GM21786 (cell line): ENCODE measurements around the gene OTP.

Experiments
- ATAC-seq: cut with Tn5 transposase; IDR thresholded peaks from one replicate; pipeline ENCODE4 v1.9.1; 2021; ENCODE audit not compliant: unreplicated experiment

OTP gene

GRCh38 chr5:77640589-77641396, 2.3 kb upstream of the OTP start:
- ATAC-seq: no peak

GRCh38 chr5:77638763-77639671, 504 bp upstream of the OTP start:
- ATAC-seq: no peak

- no peak for ATAC-seq
Observed at GRCh38 chr5:77637170-77637997, 1.1 kb downstream of the OTP start.

GRCh38 chr5:77636641-77637169, 1.8 kb downstream of the OTP start:
- no peak for ATAC-seq

DNA sequence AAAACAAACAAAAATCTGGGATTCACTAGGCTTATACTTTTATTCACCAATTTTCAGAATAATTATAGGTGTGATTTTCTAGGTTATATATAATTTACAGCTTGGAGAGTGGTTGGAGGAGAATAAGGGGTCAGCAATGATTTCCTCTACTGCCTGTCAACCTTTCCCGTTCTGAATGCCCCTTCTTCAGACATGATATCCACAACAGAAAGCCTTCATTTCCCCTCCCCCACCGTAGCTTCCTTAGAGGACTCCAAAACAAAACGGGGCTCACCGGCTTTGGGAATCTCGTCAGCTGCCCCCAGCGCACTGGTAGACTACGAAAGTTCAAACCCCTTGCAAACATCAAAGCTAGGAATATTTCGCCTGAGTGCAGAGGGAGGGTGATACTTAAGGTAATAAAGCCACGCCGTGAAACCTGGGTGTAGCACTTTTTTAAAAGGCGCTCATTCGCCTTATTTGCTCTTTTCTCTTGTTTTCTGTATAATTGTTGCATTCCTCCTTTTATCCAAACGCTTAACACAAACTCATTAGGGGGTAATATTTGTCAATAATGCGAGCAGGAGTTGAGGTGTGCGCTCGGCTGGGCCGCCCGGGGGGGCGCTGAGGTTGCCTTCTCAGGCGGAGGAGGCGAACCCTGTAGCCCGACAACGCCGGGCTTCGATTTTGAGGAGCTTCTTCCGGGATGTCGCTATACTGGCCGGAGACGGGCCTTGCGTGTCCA, 2.4 kb downstream of the OTP start:
- ATAC-seq: no peak

GRCh38 chr5:77635067-77635916, 3.2 kb downstream of the OTP start:
- no peak for ATAC-seq

DNA sequence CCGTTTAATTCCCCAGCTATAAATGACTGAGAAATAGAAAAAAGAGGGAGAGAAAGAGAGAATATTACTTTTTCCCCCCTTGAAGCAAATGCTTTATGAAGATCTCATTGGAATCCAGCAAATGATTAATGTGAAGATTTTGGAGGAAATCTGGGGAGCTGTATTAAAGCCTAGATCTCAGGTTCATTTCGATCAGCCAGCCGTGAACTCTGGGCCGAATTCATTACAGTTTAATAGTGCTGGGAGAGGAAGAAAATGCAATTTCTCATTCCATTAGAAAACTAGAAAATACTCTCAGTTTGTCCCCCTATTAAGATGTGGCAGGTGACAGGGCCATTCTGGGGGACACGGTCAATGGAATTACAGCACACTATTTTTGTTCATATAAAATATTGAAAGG, 4.8 kb downstream of the OTP start:
- no peak for ATAC-seq

GRCh38 chr5:77633207-77633675, 5.3 kb downstream of the OTP start:
- ATAC-seq: no peak

DNA sequence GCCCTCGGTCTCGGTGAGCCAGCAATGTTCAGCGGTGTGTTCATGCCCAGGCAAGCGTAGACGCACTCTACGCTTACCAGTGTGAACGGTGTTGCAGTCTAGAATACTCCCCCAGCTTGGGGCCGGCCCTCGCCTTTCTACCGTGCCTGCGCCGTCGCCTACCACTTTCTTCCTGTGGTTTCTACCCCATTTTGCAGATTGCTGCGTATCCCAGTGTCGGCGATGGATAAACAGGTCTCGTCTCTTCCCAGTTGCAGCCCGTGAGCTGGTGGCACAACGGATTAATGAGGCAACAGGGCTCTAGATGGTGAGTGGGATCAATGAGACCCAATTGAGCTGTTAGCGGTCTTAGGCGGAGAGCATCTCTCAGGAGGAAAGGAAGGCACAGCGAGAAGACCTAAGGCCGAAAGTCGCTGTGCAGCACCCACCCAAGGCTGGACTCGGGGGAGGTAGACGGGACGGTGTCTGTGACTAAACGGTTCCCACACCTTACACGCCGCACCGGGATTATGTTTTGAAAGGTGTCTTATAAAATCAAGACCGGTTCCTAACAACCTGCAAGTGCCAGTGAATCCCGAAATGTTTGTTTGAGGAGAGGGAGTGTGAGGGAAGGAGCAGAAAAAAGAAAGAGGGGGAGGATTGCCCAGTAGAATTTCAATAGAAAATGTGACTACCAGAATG, 5.8 kb downstream of the OTP start:
- ATAC-seq: no peak

DNA sequence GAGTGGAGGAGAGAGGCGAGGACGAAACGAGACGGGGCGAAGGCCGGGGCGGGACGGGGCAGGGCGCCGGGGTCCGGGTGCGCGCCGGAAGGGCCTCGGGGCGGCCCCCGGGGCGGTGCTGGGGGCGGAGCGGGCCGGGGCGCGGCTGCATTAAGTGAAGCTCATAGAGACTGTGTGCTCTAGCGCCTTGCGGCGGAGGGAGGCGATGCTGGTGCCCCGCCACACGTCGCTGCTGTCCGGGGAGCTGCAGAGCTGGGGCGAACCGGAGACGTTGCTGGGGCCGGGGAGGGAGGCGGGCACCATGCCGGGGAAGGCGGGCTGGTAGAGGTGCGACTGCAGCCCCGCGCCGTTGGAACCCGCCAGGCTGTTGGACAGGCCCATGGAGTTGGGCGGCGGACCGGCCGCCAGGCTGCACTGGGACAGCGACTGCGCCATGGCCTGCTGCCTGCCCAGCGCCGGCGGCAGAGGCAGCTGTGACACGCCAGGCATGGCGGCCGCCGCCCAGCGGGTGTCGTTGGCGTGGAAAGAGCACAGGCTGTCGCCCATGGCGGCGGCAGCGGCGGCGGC, 8.3 kb downstream of the OTP start:
- peak; percentile 91 for ATAC-seq

- no peak for ATAC-seq
Observed at GRCh38 chr5:77629509-77630113, 8.9 kb downstream of the OTP start.

- ATAC-seq: no peak
Observed at GRCh38 chr5:77628840-77629508, 9.5 kb downstream of the OTP start.

DNA sequence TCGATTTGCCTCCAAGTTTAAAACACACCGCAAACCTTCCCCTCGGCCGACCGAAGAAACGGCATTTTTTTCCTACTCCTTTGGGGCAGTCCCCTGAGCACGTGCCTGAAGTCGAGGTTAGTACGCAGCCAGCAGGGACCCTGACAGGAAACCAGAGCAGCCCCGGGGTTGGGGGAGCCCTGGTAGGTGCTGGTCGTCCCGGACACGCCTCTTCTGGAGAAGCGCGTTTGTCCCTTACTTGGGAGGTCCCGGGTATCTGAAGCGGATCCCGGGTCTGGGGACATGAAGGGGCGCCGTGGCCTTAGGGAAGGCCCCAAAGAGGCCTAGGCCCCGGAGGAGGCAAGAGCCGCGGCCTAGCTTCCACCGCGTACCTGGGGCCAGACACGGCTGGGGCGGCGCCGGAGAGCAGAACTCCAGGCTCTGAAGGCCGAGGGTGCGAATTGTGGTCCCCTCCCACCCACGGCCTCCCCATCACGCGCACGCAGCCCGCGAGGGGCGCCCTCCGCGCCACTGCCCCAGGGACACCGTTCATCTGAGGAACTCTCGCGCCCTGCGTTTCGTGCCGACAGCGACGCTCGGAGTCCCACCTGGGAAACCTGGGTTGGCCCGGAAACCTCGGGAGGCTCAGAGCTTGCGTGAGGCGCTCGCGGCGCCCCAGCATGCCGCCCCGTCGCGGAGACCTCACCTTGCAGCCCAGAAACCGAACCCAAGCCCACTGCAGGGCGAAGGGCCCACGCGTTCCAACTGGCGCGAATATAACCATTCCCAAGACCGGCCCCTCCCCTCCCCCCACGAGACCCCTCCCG, 10.4 kb downstream of the OTP start:
- ATAC-seq: no peak

DNA sequence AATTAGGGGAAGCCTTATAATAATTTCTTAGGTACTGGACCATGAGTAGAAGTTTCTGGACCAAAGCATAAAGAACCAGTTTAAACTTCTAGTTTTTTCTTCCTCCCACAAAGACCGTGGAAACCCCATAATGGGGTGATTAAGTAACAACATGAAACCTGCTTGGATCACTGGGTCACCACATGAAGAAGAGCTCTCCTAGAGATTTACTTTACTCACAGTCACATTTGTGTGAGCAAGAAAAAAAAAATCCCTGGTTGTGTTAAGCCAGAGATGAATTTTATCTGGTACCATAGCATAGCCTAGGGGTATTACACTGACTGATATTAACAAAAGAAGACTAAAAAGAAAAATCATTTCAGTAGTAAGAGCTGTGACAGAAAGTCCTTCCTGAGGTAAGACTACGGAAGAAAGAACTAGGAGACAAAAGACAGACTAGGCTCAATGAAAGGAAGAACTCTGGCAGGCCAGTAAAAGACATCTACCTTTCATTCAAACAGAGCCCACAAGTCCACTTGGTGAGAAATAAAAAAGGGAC, 15.2 kb downstream of the OTP start:
- no peak for ATAC-seq

DNA sequence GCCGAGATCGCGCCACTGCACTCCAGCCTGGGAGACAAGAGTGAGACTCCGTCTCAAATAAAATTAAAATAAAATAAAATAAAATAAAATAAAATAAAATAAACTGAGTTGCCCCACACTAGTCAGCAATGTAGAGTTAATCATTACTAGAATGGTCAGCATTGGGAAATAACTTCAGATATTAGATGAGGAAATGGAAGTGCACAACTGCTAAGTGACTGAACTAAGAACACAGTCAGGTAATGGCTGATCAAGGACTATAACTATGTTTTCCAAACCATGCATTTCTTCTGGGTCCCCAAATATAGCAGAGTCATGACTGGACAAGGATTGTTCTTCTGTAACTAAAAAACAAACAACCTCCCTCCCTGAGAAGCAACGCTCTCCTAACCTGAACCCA, 17.1 kb downstream of the OTP start:
- no peak for ATAC-seq

DNA sequence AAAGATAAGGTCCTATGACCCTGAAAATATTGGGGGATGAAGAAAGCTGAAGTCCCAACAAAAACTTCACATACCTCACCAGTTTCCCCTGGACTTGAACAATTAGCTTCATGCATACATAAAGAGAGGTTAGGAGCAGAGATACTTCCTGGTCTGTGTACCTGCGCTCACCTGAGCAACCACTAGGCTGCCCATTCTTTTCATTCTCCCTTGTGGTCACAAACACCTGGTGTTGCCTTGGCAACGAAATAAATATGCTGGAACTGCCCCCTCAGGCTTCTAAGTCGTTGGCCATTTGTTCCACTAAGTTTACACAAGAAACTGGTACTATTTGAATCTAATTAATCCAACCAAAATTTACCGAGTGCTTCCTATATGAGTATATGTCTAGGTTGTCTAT, 18.1 kb downstream of the OTP start:
- ATAC-seq: no peak
